GM19397 (cell line): Measurements from ENCODE around the gene RBM5.

ENCODE experiments used
- ATAC-seq: cut with Tn5 transposase; IDR thresholded peaks from one replicate; pipeline ENCODE4 v1.9.1; 2021; ENCODE audit warnings: mild to moderate bottlenecking, moderate library complexity; ENCODE audit not compliant: unreplicated experiment

The RBM5 gene

GRCh38 chr3:50158530-50159146, 69.9 kb downstream of the RBM5 start:
- ATAC-seq = no peak

- ATAC-seq = no peak
Observed at GRCh38 chr3:50160561-50160983, 71.9 kb downstream of the RBM5 start.

GRCh38 chr3:50161320-50161719, 72.6 kb downstream of the RBM5 start:
- ATAC-seq = no peak

GRCh38 chr3:50162034-50162883, 73.5 kb downstream of the RBM5 start:
- ATAC-seq = no peak

GRCh38 chr3:50163572-50164455, 75.1 kb downstream of the RBM5 start:
- ATAC-seq = no peak

- no peak for ATAC-seq
Observed at GRCh38 chr3:50164481-50164880, 75.8 kb downstream of the RBM5 start.

GRCh38 chr3:50164984-50165909, 76.5 kb downstream of the RBM5 start:
- no peak for ATAC-seq

- ATAC-seq = no peak
Observed at GRCh38 chr3:50165910-50166538, 77.3 kb downstream of the RBM5 start.

- ATAC-seq = no peak
Observed at GRCh38 chr3:50166620-50167019, 77.9 kb downstream of the RBM5 start.

- ATAC-seq = no peak
Observed at GRCh38 chr3:50167069-50167840, 78.5 kb downstream of the RBM5 start.

GRCh38 chr3:50167841-50168209, 79.1 kb downstream of the RBM5 start:
- ATAC-seq = no peak

- no peak for ATAC-seq
Observed at GRCh38 chr3:50168388-50168787, 79.7 kb downstream of the RBM5 start.
